Stimulated activated CD8-positive, alpha-beta memory T cell treated with anti-CD3 and anti-CD28 coated beads, Interleukin-4, amount 100 ng/mL, for 1 hour (primary cell): ENCODE measurements around the gene COX10.
"Not testable (repeated sequence)": the region's sequence is repeated elsewhere in the genome, so short reads cannot be mapped to it uniquely, and the experiment has no call there.

ENCODE experiments used
- DNase-seq, 2 donors: peaks; one replicate each; pipeline ENCODE4 v3.0.0-alpha.2; 2020; ENCODE audit warnings: low read depth in 2 of 2, low spot score in 1 of 2

COX10 gene

DNA sequence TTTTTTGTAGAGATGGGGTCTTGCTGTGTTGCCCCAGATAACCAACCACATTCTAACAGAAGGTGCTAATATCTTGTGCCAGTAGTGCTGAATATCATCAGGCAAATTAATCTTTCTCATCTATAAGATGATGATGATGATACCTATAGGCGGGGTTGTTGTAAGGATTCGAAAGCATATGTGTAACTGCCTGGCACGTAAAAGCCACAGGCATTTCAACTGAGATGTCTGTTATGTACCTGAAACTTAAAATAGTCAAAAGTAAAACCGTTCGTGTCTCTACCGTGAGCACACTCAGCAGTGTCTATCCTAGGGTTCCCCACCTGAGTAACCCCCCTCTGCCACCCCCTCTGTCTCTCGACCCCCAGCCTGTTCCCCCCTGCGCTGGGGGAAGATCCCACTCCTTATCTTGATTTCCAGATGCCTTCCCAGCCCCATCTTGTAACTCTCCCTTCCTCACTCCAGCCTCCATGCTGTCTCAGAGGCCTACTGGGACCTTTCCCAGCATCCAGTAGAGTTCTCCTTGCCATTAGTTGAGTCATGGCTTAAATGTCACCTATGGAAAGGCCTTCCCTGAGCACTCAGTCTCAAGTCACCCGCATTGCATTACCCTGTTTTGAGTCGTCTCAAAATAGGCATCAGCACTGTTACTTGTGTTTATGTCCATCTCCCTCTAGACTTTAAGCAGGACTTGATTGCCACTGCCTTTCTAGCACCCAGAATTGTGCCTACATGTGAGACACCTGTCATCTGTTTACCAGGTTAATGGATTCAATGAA, 133.3 kb downstream of the COX10 start:
- no peak for DNase-seq

GRCh38 chr17:14203388-14203787, 134.1 kb downstream of the COX10 start:
- DNase-seq, result no peak

DNA sequence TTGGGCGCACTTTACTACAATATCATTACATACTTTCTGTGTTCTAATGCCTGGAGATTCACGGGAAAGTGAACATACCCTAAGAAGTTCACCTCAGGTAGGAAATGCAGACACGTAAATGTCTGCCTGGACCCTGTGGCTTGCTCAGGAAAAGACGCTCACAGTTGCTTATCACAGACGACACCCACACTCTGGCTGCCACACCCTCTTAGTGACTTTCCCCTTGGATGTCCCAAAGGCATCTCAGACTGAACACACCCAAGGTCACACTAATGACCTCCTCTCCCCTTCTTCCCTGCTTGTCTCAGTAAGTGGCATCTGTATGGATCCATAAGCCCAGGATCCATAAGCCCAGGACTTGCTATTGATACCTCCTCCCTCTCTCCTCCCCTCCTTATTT, 134.8 kb downstream of the COX10 start:
- DNase-seq, result no peak

GRCh38 chr17:14204546-14204945, 135.2 kb downstream of the COX10 start:
- no peak for DNase-seq

DNA sequence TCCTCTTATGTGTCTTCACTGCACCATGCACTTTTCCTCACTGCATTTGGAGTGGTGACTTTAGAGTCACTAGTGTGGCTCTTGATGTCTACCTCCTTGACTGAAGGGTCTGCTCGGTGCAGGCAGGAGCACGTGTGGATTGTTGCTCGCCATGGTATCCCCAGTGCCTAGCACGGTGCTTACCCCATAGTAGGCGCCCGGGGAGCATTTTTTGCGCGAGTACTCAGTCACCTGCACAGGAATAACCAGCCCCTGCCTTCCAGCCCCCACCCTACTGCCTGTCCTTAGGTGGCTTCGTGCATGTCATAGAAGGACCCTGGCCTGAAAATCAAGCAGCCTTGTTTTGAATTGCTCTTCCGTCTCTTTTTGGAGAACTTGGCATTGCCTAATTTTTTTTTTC, 136.1 kb downstream of the COX10 start:
- DNase-seq, result no peak

DNA sequence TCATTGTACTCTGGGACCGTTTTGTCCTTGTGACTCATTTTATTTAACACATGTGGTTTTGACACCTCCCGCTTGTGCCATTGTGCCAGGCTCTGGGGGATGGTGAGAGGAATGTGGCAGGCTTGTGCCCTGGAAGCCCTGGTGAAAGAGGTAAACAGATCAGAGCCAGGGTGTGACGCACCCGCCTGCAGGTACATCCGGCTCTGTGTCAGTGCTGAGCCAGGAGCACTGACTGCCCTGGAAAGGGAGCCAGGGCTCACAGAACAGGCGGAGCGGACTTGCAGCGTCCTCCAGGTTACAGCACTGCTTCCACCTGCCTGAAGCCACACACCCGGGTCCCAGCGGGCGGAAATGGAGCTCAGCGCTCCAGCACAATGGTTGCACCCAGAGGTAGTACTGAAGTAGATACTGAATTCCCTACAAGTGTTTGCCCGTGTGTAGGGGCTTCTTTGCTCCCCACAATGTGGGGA, 136.7 kb downstream of the COX10 start:
- DNase-seq, result peak; percentile 32 to 63

DNA sequence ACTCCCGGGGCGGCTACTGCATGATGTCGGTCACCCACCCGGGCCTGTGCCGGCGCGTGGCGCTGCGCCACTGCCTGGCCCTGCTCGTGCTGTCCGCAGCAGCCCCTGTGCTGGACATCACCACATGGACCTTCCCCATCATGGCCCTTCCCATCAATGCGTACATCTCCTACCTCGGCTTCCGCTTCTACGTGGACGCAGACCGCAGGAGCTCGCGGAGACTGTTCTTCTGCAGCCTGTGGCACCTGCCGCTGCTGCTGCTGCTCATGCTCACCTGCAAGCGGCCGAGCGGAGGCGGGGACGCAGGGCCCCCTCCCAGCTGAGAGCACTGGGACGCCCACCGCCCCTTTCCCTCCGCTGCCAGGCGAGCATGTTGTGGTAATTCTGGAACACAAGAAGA, 137.6 kb downstream of the COX10 start:
- DNase-seq, result no peak

GRCh38 chr17:14207791-14208190, 138.5 kb downstream of the COX10 start:
- DNase-seq, result no peak

DNA sequence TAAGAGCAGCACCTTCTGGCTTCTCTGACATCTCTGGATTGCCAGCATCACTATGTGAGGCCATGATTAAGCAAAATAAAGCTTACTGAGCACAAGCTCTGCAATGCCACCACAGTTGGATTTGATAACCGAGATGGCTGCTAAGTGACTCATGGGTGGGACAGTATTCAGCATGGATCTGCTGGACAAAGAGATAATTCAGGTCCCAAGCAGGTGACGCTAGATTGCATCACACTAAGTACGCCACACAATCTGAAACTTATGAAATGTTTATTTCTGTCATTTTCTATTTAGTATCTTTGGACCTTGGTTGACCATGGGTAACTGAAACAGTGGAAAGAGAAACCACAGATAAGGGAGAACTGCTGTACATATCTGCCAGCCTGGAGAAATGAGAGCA, 139.9 kb downstream of the COX10 start:
- no peak for DNase-seq

DNA sequence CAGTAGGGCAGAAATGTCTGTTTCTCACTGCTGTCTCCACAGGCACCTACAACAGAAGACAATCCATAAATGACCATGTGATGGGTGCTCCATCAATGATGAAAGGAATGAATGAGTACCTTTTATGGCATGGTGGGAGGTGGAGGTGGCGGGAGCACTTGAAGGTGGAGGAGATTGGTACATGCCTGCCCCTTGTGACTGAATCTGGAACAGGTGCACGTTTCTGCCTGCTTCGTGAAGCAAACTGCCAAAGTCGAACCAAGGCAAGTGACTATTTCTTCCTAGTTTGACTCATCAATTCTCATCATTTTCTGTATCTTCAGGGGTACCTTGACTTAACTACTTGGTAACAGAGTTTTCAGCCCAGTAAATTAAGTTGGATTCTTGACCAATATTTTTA, 141.9 kb downstream of the COX10 start:
- DNase-seq, result no peak

- no peak for DNase-seq
Observed at GRCh38 chr17:14211801-14212200, 142.5 kb downstream of the COX10 start.

DNA sequence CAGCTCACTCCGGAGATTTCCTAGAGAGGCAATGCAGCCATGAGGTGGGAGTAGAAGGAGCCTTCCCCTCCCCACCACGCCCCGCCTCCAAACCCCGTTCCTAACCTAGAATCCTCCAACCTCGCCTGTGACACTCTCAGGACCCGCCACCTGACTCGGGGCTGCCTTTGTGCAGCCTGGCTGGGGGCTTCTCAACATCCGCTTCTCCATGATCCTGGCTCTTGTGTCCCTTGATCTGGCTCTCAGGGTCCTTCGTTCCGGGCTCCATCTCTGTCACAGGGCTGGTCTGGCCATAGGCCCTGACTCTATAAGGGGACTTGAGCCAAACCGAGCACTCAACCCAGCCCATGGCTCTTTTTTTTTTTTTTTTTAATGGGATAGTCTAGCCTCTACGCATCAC, 143.1 kb downstream of the COX10 start:
- no peak for DNase-seq

DNA sequence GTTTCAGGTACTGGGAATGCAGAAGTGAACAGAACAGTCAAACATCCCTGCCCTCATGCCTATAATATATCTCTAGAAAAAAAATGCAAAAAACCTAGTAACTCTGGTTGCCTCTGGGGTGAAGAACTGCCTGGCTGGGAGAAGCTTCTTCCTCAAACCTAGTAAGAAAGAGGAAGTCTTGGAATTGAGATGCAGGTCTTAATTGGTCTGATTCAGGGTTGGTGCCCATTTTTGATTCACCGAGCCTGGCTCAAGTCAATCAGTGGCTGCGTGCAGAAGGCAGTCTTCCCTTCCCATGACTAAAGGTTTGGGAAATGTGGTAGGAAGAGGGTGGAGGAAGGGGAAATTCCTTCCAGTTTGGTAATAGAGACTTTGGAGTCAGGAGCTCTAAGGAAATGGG, 145.0 kb downstream of the COX10 start:
- DNase-seq, result no peak

GRCh38 chr17:14222611-14223010, 153.3 kb downstream of the COX10 start:
- no peak for DNase-seq

DNA sequence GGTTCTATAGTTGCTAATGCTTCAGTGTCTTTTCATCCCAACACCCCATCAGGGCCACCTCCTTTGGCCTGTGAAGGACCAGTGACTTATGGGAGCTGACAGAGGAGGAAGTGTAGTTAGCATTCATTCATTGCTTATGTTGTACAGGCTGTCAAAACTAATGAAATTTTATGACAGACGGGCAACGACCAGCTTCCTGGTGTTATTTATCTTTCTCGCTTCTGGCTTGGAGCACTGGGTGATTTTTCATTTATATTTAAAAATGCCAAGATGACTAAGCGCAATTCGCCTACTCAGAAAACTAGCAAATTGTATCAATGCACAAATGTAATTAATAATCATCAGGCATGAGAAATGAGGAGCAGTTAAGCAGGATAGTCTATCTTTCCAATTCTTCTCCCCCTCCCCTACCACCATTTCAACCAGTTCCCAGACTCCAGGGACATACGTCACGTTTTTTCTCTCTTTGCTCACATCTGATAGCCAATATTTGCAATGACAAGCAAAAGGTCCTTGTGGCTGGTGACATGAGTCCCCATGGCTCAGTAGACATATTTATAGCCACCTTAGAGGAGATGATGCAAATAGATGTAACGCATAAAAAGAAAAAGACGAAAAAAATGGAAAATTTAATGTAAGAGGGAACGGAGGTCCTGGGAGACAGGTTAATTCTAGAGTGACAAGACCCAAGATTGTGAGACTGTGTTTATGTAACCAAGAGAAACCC, 156.1 kb downstream of the COX10 start:
- DNase-seq, result no peak

- no peak for DNase-seq
Observed at GRCh38 chr17:14227052-14227451, 157.7 kb downstream of the COX10 start.

- DNase-seq, result no peak
Observed at GRCh38 chr17:14228903-14229302, 159.6 kb downstream of the COX10 start.

DNA sequence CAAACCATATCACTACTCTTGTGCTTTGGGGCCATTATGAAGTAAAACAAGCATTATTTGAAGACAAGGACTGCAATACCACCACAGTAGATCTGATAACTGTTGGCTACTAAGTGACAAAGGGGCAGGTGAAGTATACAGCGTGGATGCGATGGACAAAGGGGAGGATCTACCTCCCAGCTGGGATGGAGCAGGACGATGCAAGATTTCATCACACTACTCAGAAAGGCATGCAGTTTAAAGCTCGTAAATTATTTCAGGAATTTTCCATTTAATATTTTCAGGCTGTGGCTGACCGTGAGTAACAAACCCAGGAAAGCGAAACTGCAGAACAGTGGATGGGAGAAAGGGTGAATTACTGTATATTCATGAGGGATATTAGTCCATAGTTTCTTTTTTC, 161.9 kb downstream of the COX10 start:
- not testable (repeated sequence) for DNase-seq

GRCh38 chr17:14235047-14235446, 165.7 kb downstream of the COX10 start:
- not testable (repeated sequence) for DNase-seq

- not testable (repeated sequence) for DNase-seq
Observed at GRCh38 chr17:14236032-14236431, 166.7 kb downstream of the COX10 start.

DNA sequence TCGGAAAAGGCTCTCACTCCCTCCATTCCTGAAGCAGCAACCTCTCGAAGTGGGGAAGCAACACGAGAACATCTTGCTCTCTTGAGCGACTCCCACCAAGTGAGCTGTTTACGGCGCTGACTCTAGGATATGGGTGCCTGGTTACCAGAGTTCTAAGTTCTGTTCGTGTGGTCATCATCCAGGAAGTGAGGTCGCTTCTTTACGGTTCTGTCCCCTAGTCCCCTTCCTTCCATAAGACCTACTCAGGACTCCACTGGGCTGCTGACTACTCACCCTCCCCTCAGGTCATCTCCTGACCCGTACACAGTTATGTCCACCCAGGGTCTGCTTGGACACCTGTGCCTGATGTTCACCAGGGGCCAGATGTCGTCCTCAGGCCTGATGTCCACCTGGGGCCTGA, 167.5 kb downstream of the COX10 start, which contains the start of gene CDRT15:
CDRT15 (minus strand) TSS at position 101 of the 400 bp plus-strand sequence; CDS start at position 72, 29 bp downstream.
- DNase-seq, result not testable (repeated sequence)

- DNase-seq, result not testable (repeated sequence)
Observed at GRCh38 chr17:14239271-14239670, 170.0 kb downstream of the COX10 start.
